RWPE2 (cell line): ENCODE results near the gene PGLYRP3.

ENCODE experiments used
- ATAC-seq: fragments of 200-7000 bp; cut with Tn5 transposase; 3 replicates; pipeline ENCODE4 v1.9.1; 2021; ENCODE audit warnings: low read depth
- DNase-seq: peaks from one replicate; pipeline ENCODE4 v3.0.0-alpha.2; 2020; ENCODE audit warnings: low spot score
- H3K27ac ChIP-seq: fragments of 450-650 bp; 2 replicates; pipeline ENCODE4 v1.5.1; 2017; ENCODE audit warnings: mild to moderate bottlenecking; ENCODE audit not compliant: poor library complexity, severe bottlenecking
- H3K27me3 ChIP-seq: fragments of 250-450 bp; sonication (Bioruptor Pico); 2 replicates; pipeline ENCODE4 v1.5.1; 2021; ENCODE audit warnings: mild to moderate bottlenecking, moderate library complexity; ENCODE audit not compliant: insufficient read depth, poor library complexity, severe bottlenecking
- H3K36me3 ChIP-seq: fragments of 250-450 bp; sonication (Bioruptor Pico); 2 replicates; pipeline ENCODE4 v1.5.1; 2020; ENCODE audit warnings: low read depth, mild to moderate bottlenecking, moderate library complexity
- H3K4me1 ChIP-seq: fragments of 250-450 bp; sonication (Bioruptor Pico); 2 replicates; pipeline ENCODE4 v1.5.1; 2021; ENCODE audit warnings: mild to moderate bottlenecking, moderate library complexity; ENCODE audit not compliant: insufficient read depth, poor library complexity, severe bottlenecking
- H3K4me3 ChIP-seq: fragments of 250-450 bp; sonication (Bioruptor Pico); 2 replicates; pipeline ENCODE4 v1.5.1; 2021; ENCODE audit warnings: mild to moderate bottlenecking, moderate library complexity; ENCODE audit not compliant: severe bottlenecking
- H3K9me3 ChIP-seq: fragments of 250-450 bp; sonication (Bioruptor Pico); 2 replicates; pipeline ENCODE4 v1.5.1; 2021; ENCODE audit warnings: mild to moderate bottlenecking, moderate library complexity; ENCODE audit not compliant: severe bottlenecking
- CTCF ChIP-seq: fragments of 450-650 bp; IDR thresholded peaks from one replicate; pipeline ENCODE4 v1.5.1; 2017; ENCODE audit warnings: mild to moderate bottlenecking, moderate library complexity; ENCODE audit not compliant: poor library complexity, severe bottlenecking

The PGLYRP3 gene

GRCh38 chr1:153360190-153360589, 47.4 kb upstream of the PGLYRP3 start:
- Histone ChIP-seq H3K36me3 (no peaks in the 10 kb centered on the region), H3K9me3 (no peaks in the 10 kb centered on the region), H3K27me3 (no peaks in the 10 kb centered on the region), H3K27ac (no peak overlapping the region), H3K4me3 (no peak overlapping the region), H3K4me1 (peaks cover 27% of the 10 kb centered on the region)
- DNase-seq (no peak), ATAC-seq (no peak)
- no peak for TF ChIP-seq CTCF

- no peaks in the 10 kb centered on the region for H3K9me3 ChIP-seq
- ATAC-seq (no peak), DNase-seq (no peak)
- no peaks in the 10 kb centered on the region for H3K27me3 ChIP-seq
- H3K27ac ChIP-seq = no peak overlapping the region
- no peak for TF ChIP-seq CTCF
- no peak overlapping the region for H3K4me3 ChIP-seq
- H3K4me1 ChIP-seq = peaks cover 17% of the 10 kb centered on the region
- no peaks in the 10 kb centered on the region for H3K36me3 ChIP-seq
Observed at GRCh38 chr1:153359241-153359640, 46.5 kb upstream of the PGLYRP3 start.

- Histone ChIP-seq H3K27ac (peak overlapping the region; percentile 86), H3K9me3 (no peaks in the 10 kb centered on the region), H3K27me3 (no peaks in the 10 kb centered on the region), H3K4me1 (peaks cover 16% of the 10 kb centered on the region), H3K4me3 (no peak overlapping the region), H3K36me3 (no peaks in the 10 kb centered on the region)
- ATAC-seq = no peak
- TF ChIP-seq CTCF = no peak
- DNase-seq = no peak
Observed at GRCh38 chr1:153358691-153358975, 45.9 kb upstream of the PGLYRP3 start.

GRCh38 chr1:153357853-153358690, 45.3 kb upstream of the PGLYRP3 start, which contains the start of gene S100A9:
Gene S100A9 (plus strand): TSS chr1:153357854. CDS start chr1:153358284, 430 bp downstream.
- Histone ChIP-seq H3K4me3 (no peak within 1 kb of the TSS), H3K4me1 (peaks cover 16% of the 10 kb centered on the region), H3K27ac (peak within 1 kb of the TSS; percentile 86), H3K27me3 (no peaks in the 10 kb centered on the region), H3K9me3 (no peaks in the 10 kb centered on the region), H3K36me3 (no peaks in the 10 kb centered on the region)
- DNase-seq = no peak
- no peak for TF ChIP-seq CTCF
- no peak for ATAC-seq

GRCh38 chr1:153357076-153357852, 44.5 kb upstream of the PGLYRP3 start:
- H3K9me3 ChIP-seq = no peaks in the 10 kb centered on the region
- peak; percentile 85 for ATAC-seq
- no peak overlapping the region for H3K4me3 ChIP-seq
- peaks cover 16% of the 10 kb centered on the region for H3K4me1 ChIP-seq
- H3K27ac ChIP-seq = peak overlapping the region; percentile 86
- peak; percentile 90 for DNase-seq
- no peak for TF ChIP-seq CTCF
- H3K27me3 ChIP-seq = no peaks in the 10 kb centered on the region
- H3K36me3 ChIP-seq = no peaks in the 10 kb centered on the region
